K562 (cell line): ENCODE measurements around the gene PDCD6IP. TPM values are rescaled to one million over a fixed set of nuclear protein-coding genes. Genes with fewer than 3 reads are reported as not detected.

Experiments used
- ADNP ChIP-seq: fragments of 200-800 bp; sonication (Bioruptor generic); IDR thresholded peaks from 2 replicates; pipeline ENCODE4 v1.6.1; 2016; ENCODE audit warnings: missing genetic modification characterization, missing compliant biosample characterization
- CC2D1A ChIP-seq: fragments of 450-650 bp; IDR thresholded peaks from 2 replicates; pipeline ENCODE4 v1.6.1; 2017; ENCODE audit warnings: mild to moderate bottlenecking
- CEBPG ChIP-seq, 3 experiments: fragments of 200-800 bp in 1 of 3; sonication (Bioruptor generic) in 1 of 3; sonication (generic) in 1 of 3; formaldehyde crosslinking in 1 of 3; IDR thresholded peaks in 2 of 3; conservative IDR thresholded peaks in 1 of 3; 2 replicates each; pipeline versions ENCODE4 v1.6.1 to v1.8.0; 2016 to 2022; ENCODE audit warnings: missing compliant biosample characterization in 2 of 3, missing genetic modification characterization in 2 of 3, mild to moderate bottlenecking in 1 of 3, missing genetic modification reagents in 1 of 3
- HDAC2 ChIP-seq: fragments of 450-650 bp; IDR thresholded peaks from 2 replicates; pipeline ENCODE4 v1.6.1; 2016; ENCODE audit warnings: mild to moderate bottlenecking
- HDGF ChIP-seq: fragments of 450-650 bp; IDR thresholded peaks from 2 replicates; pipeline ENCODE4 v1.6.1; 2016
- JUNB ChIP-seq: fragments of 450-650 bp; formaldehyde crosslinking; conservative IDR thresholded peaks from 2 replicates; pipeline ENCODE4 v1.4.0; 2020; ENCODE audit warnings: mild to moderate bottlenecking
- KLF10 ChIP-seq: fragments of 250-450 bp; sonication (Bioruptor Pico); IDR thresholded peaks from 2 replicates; pipeline ENCODE4 v1.6.1; 2021; ENCODE audit warnings: matching md5 sums
- MBD2 ChIP-seq: sonication (generic); IDR thresholded peaks from 2 replicates; pipeline ENCODE4 v1.6.1; 2016; ENCODE audit warnings: low read depth, borderline replicate concordance
- MTA3 ChIP-seq: fragments of 450-650 bp; formaldehyde crosslinking; IDR thresholded peaks from 2 replicates; pipeline ENCODE4 v1.6.1; 2017; ENCODE audit warnings: mild to moderate bottlenecking, borderline replicate concordance
- POLR2AphosphoS2 ChIP-seq: IDR thresholded peaks from 2 replicates; pipeline ENCODE4 v1.6.1; 2012; ENCODE audit warnings: low read length, improper control_type of control experiment
- SOX6 ChIP-seq: fragments of 450-650 bp; IDR thresholded peaks from 2 replicates; pipeline ENCODE4 v1.6.1; 2014; ENCODE audit warnings: mild to moderate bottlenecking
- SREBF2 ChIP-seq: sonication (generic); formaldehyde crosslinking; IDR thresholded peaks from 2 replicates; pipeline ENCODE4 v1.4.0; 2020; ENCODE audit warnings: mild to moderate bottlenecking, missing genetic modification reagents
- TCF3 ChIP-seq: sonication (generic); formaldehyde crosslinking; IDR thresholded peaks from 2 replicates; pipeline ENCODE4 v1.4.0; 2020; ENCODE audit warnings: mild to moderate bottlenecking, missing genetic modification reagents
- ZBTB9 ChIP-seq: fragments of 450-650 bp; formaldehyde crosslinking; IDR thresholded peaks from 2 replicates; pipeline ENCODE4 v1.4.0; 2020; ENCODE audit warnings: mild to moderate bottlenecking, moderate library complexity
- ZNF24 ChIP-seq: fragments of 450-650 bp; IDR thresholded peaks from 2 replicates; pipeline ENCODE4 v1.6.1; 2016
- ZNF253 ChIP-seq: fragments of 250-450 bp; sonication (Bioruptor Pico); conservative IDR thresholded peaks from 2 replicates; pipeline ENCODE4 v1.6.1; 2021; ENCODE audit warnings: mild to moderate bottlenecking
- ZNF280B ChIP-seq: fragments of 250-450 bp; sonication (Bioruptor Pico); IDR thresholded peaks from 2 replicates; pipeline ENCODE4 v1.5.1; 2021; ENCODE audit warnings: mild to moderate bottlenecking
- ZNF282 ChIP-seq: sonication (generic); formaldehyde crosslinking; IDR thresholded peaks from 2 replicates; pipeline ENCODE4 v1.8.1; 2023; ENCODE audit warnings: missing genetic modification reagents
- ZNF3 ChIP-seq: fragments of 250-450 bp; sonication (Bioruptor Pico); IDR thresholded peaks from 2 replicates; pipeline ENCODE4 v1.5.0; 2021; ENCODE audit warnings: mild to moderate bottlenecking, moderate library complexity
- ZNF77 ChIP-seq: fragments of 250-450 bp; sonication (Bioruptor Pico); IDR thresholded peaks from 2 replicates; pipeline ENCODE4 v1.5.0; 2020
- ZNF785 ChIP-seq: fragments of 250-450 bp; sonication (Bioruptor Pico); IDR thresholded peaks from 2 replicates; pipeline ENCODE4 v1.4.0; 2020; ENCODE audit warnings: mild to moderate bottlenecking
- ZNF830 ChIP-seq: fragments of 250-450 bp; sonication (Bioruptor Pico); IDR thresholded peaks from 2 replicates; pipeline ENCODE4 v1.5.0; 2021; ENCODE audit warnings: mild to moderate bottlenecking
- polyA plus RNA-seq, 8 experiments: library from polyadenylated mRNA; depleted of rRNA in 4 of 8; stranded (reverse) in 5 of 8; unstranded in 3 of 8; fragments of >200 nt; fragmentation: Nextera tagmentation in 2 of 8; fragmentation: Illumina TruSeq in 1 of 8; extraction: Ambion mirVana in 2 of 8; extraction: Trizol in 1 of 8; gene quantifications; 2 replicates each; pipeline versions ENCODE4 v1.2.1 to v1.2.3, GENCODE V29; 2011 to 2014; ENCODE audit warnings: inconsistent platforms in 1 of 8, missing spikeins in 1 of 8
- total RNA-seq, 7 experiments: library from RNA; depleted of rRNA in 6 of 7; stranded (reverse); fragments of >200 nt in 6 of 7; fragmentation: Illumina TruSeq in 2 of 7; extraction: Trizol in 2 of 7; gene quantifications; 2 replicates each; pipeline versions ENCODE4 v1.2.1 to v1.2.3, GENCODE V29; 2011 to 2021; ENCODE audit warnings: low replicate concordance in 1 of 7
- TF ChIP-seq, protein P1 (sequence below): fragments of 450-650 bp; IDR thresholded peaks from 2 replicates; pipeline ENCODE4 v1.7.0; 2016; ENCODE audit warnings: borderline replicate concordance
- TF ChIP-seq, protein P2 (sequence below): fragments of 250-450 bp; sonication (Bioruptor Pico); IDR thresholded peaks from 2 replicates; pipeline ENCODE4 v1.8.0; 2022; ENCODE audit warnings: inconsistent platforms, mild to moderate bottlenecking, moderate library complexity, borderline replicate concordance

PDCD6IP gene
- total and polyA plus RNA-seq, 9 of the 15 experiments (the other 6 are each of a cell fraction or from before 2014, with no cell fraction given), result 40.2 to 302 (median 122) TPM

DNA sequence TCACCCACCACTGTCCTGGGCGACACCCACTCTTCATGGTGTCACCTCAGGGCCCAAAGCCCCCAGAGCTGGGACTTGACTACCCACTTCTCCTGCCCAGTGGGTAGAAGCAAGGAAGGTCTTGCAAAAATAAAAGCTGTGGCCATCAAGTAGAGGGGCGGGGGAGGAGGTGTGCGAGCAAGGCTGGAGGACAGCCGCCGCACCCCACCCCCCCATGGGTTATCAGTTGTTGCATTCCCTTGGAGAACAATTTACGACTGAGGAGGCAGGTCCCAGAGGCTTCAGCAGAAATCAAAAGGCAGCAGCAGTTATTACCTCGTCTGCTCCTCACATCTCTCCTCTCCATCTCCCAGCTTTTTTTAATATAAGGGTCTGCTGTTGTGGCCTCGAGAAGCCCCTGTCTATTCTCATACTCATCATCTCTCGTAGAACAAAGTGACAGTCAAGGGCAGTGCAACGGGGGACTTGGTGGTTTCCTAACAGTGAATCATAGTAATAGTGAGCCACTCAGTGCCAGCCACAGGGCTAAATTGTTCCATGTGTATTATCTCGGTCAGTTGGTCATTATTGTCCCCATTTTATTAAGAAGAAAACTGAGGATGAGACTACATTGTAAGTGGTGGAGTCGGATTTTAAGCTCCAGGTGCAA lies 116.4 kb downstream of the PDCD6IP start (continued):
- no peak for TF ChIP-seq ZBTB9 (CRISPR knock-in tag)
- TF ChIP-seq ZNF77 (CRISPR knock-in tag), result no peak
- no peak for TF ChIP-seq SREBF2
- TF ChIP-seq ZNF24, result peak; percentile 47; the same call in 1 of the 2 replicates
- no peak for TF ChIP-seq CEBPG (CRISPR knock-in tag; IDR thresholded peaks at IDR 0.05)
- no peak for TF ChIP-seq CEBPG (tag; conservative IDR thresholded peaks at IDR 0.05 in 1 of 2, IDR thresholded peaks at IDR 0.05 in 1 of 2)
- TF ChIP-seq ADNP (tag), result peak; percentile 42; the same call in 1 of the 2 replicates
- TF ChIP-seq ZNF280B (CRISPR knock-in tag), result no peak
- TF ChIP-seq HDGF, result no peak
- no peak for TF ChIP-seq ZNF830 (CRISPR knock-in tag)
- peak; percentile 65; the same call in 1 of the 2 replicates for TF ChIP-seq MTA3
- TF ChIP-seq, protein P1, sequence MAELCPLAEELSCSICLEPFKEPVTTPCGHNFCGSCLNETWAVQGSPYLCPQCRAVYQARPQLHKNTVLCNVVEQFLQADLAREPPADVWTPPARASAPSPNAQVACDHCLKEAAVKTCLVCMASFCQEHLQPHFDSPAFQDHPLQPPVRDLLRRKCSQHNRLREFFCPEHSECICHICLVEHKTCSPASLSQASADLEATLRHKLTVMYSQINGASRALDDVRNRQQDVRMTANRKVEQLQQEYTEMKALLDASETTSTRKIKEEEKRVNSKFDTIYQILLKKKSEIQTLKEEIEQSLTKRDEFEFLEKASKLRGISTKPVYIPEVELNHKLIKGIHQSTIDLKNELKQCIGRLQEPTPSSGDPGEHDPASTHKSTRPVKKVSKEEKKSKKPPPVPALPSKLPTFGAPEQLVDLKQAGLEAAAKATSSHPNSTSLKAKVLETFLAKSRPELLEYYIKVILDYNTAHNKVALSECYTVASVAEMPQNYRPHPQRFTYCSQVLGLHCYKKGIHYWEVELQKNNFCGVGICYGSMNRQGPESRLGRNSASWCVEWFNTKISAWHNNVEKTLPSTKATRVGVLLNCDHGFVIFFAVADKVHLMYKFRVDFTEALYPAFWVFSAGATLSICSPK, result no peak
- TF ChIP-seq ZNF3 (CRISPR knock-in tag), result no peak
- peak; percentile 80 for TF ChIP-seq TCF3 (CRISPR knock-in tag)
- TF ChIP-seq POLR2AphosphoS2, result no peak
- TF ChIP-seq MBD2, result no peak
- no peak for TF ChIP-seq KLF10 (CRISPR knock-in tag)
- no peak for TF ChIP-seq JUNB
- TF ChIP-seq ZNF282 (CRISPR knock-in tag), result no peak
- peak; percentile 40; the same call in 1 of the 2 replicates for TF ChIP-seq HDAC2
- TF ChIP-seq, protein P2, sequence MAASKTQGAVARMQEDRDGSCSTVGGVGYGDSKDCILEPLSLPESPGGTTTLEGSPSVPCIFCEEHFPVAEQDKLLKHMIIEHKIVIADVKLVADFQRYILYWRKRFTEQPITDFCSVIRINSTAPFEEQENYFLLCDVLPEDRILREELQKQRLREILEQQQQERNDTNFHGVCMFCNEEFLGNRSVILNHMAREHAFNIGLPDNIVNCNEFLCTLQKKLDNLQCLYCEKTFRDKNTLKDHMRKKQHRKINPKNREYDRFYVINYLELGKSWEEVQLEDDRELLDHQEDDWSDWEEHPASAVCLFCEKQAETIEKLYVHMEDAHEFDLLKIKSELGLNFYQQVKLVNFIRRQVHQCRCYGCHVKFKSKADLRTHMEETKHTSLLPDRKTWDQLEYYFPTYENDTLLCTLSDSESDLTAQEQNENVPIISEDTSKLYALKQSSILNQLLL (CRISPR knock-in tag), result no peak
- TF ChIP-seq CC2D1A, result no peak
- TF ChIP-seq ZNF253, result no peak
- no peak for TF ChIP-seq ZNF785 (CRISPR knock-in tag)
- TF ChIP-seq SOX6, result peak; percentile 82
